ENCODE data around the gene OSBPL3. TPM values are rescaled to one million over a fixed set of nuclear protein-coding genes. Genes with fewer than 3 reads are reported as not detected.
A peak's percentile ranks its signal among the peaks of the same experiment; 100 is the strongest.

Gene OSBPL3
- total RNA-seq, 1 experiment from 2014 or later = 16.0 TPM

DNA sequence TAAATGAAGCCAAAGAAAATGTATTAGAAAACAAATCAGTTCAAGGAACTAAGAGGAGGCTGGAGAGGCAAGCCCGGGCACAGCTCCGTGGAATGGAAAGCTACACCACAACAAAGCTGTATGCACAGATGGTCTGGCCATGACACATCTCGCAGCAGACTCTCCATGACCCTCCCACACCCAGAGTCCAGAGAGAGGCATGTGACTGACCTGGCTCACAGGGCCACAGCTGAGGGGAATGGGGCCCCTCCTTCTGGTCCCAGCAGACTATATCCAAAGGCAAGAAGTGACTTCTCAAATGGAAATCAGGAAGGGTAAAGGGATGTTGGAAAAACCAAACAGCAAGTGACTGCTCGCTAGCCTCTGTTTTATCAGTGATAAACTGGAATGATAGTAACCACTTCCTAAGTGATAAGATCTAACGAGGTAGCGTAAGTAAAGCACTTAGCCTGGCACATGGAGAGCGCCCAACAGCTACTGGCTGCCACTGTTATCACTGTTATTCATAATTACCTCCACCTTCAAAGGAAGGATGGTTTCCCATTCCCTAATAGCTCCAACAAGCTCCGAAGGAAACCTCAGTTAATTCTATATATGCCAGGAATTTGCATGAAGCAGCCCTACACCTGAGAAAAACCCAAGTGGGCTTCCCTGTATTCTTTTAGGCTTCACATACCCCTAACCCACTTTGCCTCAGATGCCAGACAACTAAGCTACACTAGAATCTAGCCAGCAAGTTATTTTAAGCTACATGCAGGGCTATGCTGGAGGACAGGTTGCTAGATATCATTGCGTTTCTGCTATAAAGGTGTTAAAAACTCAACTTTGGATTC is 8.4 kb downstream of the OSBPL3 start:
- POLR2A ChIA-PET = interaction anchor here (0.6 kb wide), 1 partner anchor 33 kb away, joined by 3 read pairs; no protein-coding TSS in a partner anchor
- Mint-ChIP-seq H3K36me3 (no peaks in the 10 kb centered on the region), H3K4me1 (peaks cover 59% of the 10 kb centered on the region), H3K27me3 (ENCODE audit: low read depth) (no peaks in the 10 kb centered on the region), H3K27ac (peak overlapping the region; percentile 11; the same call in 1 of the 2 replicates), H3K9me3 (no peaks in the 10 kb centered on the region), H3K4me3 (no peak overlapping the region)
- ATAC-seq (0 out of 2 replicates have a peak, but pooled peaks have one; percentile 30), DNase-seq (ENCODE audit: low spot score) (no peak)
- no peak for TF ChIP-seq RELA (CRISPR knock-in tag; IDR thresholded peaks at IDR 0.05; ENCODE audit: borderline replicate concordance)
- TF ChIP-seq, protein P1, sequence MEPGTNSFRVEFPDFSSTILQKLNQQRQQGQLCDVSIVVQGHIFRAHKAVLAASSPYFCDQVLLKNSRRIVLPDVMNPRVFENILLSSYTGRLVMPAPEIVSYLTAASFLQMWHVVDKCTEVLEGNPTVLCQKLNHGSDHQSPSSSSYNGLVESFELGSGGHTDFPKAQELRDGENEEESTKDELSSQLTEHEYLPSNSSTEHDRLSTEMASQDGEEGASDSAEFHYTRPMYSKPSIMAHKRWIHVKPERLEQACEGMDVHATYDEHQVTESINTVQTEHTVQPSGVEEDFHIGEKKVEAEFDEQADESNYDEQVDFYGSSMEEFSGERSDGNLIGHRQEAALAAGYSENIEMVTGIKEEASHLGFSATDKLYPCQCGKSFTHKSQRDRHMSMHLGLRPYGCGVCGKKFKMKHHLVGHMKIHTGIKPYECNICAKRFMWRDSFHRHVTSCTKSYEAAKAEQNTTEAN (CRISPR knock-in tag; IDR thresholded peaks at IDR 0.05) = no peak
- TF ChIP-seq, protein P2, sequence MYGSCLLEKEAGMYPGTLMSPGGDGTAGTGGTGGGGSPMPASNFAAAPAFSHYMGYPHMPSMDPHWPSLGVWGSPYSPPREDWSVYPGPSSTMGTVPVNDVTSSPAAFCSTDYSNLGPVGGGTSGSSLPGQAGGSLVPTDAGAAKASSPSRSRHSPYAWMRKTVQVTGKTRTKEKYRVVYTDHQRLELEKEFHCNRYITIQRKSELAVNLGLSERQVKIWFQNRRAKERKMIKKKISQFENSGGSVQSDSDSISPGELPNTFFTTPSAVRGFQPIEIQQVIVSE (CRISPR knock-in tag; IDR thresholded peaks at IDR 0.05; ENCODE audit: borderline replicate concordance) = no peak
- no peak for TF ChIP-seq NR2C2 (CRISPR knock-in tag; IDR thresholded peaks at IDR 0.05)
- no peak for TF ChIP-seq CBFB (CRISPR knock-in tag; IDR thresholded peaks at IDR 0.05; ENCODE audit: low read depth)
- no peak for TF ChIP-seq ZNF263 (CRISPR knock-in tag; IDR thresholded peaks at IDR 0.05; ENCODE audit: low read depth)
- TF ChIP-seq GTF2I (CRISPR knock-in tag; conservative IDR thresholded peaks at IDR 0.05) = no peak
- TF ChIP-seq NFE2L1 (CRISPR knock-in tag; IDR thresholded peaks at IDR 0.05) = no peak
- no peak for TF ChIP-seq KAT7 (CRISPR knock-in tag; IDR thresholded peaks at IDR 0.05; ENCODE audit: borderline replicate concordance)
- TF ChIP-seq PRRX2 (CRISPR knock-in tag; IDR thresholded peaks at IDR 0.05) = no peak
- TF ChIP-seq RORB (CRISPR knock-in tag; IDR thresholded peaks at IDR 0.05) = no peak
- TF ChIP-seq SP1 (CRISPR knock-in tag; conservative IDR thresholded peaks at IDR 0.05) = no peak
- CTCF ChIA-PET = interaction anchor here (0.9 to 1.3 kb wide), 2 partner anchors 8 to 159 kb away, joined by 3 to 6 read pairs; no protein-coding TSS in a partner anchor

DNA sequence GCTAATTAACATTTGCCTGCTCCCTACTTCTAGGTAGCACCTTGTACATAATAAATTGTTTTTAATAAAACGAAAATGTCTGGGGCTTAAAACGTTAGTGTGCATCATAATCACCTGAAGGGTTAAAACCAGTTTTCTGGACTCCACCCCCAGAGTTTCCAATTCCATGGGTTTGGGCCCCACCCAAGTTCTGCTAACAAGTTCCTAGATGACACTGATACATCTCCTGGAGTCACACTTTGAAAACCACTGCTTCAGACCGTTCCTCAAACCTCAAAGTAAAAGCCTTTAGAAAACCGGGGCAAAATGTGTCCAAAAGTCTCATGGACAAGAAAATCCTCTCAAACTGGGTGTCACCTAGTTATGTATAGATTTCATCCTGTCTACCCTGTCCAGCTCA is 9.3 kb downstream of the OSBPL3 start:
- Mint-ChIP-seq H3K27ac (no peak overlapping the region), H3K4me3 (no peak overlapping the region), H3K4me1 (peaks cover 59% of the 10 kb centered on the region), H3K27me3 (ENCODE audit: low read depth) (no peaks in the 10 kb centered on the region), H3K36me3 (no peaks in the 10 kb centered on the region), H3K9me3 (no peaks in the 10 kb centered on the region)
- TF ChIP-seq NR3C1 (CRISPR knock-in tag; conservative IDR thresholded peaks at IDR 0.05; ENCODE audit: low read depth) = no peak
- no peak for TF ChIP-seq ZNF425 (CRISPR knock-in tag; conservative IDR thresholded peaks at IDR 0.05)
- TF ChIP-seq NR1H2 (CRISPR knock-in tag; IDR thresholded peaks at IDR 0.05) = no peak
- TF ChIP-seq FOXP4 (CRISPR knock-in tag; IDR thresholded peaks at IDR 0.05) = no peak
- TF ChIP-seq, protein P3, sequence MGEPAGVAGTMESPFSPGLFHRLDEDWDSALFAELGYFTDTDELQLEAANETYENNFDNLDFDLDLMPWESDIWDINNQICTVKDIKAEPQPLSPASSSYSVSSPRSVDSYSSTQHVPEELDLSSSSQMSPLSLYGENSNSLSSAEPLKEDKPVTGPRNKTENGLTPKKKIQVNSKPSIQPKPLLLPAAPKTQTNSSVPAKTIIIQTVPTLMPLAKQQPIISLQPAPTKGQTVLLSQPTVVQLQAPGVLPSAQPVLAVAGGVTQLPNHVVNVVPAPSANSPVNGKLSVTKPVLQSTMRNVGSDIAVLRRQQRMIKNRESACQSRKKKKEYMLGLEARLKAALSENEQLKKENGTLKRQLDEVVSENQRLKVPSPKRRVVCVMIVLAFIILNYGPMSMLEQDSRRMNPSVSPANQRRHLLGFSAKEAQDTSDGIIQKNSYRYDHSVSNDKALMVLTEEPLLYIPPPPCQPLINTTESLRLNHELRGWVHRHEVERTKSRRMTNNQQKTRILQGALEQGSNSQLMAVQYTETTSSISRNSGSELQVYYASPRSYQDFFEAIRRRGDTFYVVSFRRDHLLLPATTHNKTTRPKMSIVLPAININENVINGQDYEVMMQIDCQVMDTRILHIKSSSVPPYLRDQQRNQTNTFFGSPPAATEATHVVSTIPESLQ (CRISPR knock-in tag; IDR thresholded peaks at IDR 0.05) = no peak
- TF ChIP-seq CREB1 (CRISPR knock-in tag; IDR thresholded peaks at IDR 0.05) = no peak
- no peak for TF ChIP-seq JAZF1 (CRISPR knock-in tag; IDR thresholded peaks at IDR 0.05)
- TF ChIP-seq GTF2I (CRISPR knock-in tag; conservative IDR thresholded peaks at IDR 0.05) = no peak
- TF ChIP-seq TEAD1 (CRISPR knock-in tag; IDR thresholded peaks at IDR 0.05) = no peak
- no peak for TF ChIP-seq CREM (CRISPR knock-in tag; IDR thresholded peaks at IDR 0.05)
- TF ChIP-seq MXD4 (CRISPR knock-in tag; IDR thresholded peaks at IDR 0.05; ENCODE audit: borderline replicate concordance) = no peak
- DNase-seq (ENCODE audit: low spot score) = no peak
- CTCF ChIA-PET = interaction anchor here (0.9 kb wide), 1 partner anchor 9 kb away, joined by 3 read pairs; no protein-coding TSS in a partner anchor
- ATAC-seq = no peak
- POLR2A ChIA-PET = no interaction called here
